NCI-H2171 (cell line): Measurements from ENCODE around the gene ERFL.

Experiments used
- DNase-seq: peaks from one replicate; lab custom pipeline; 2025; lab: John Stamatoyannopoulos, UW

The ERFL gene

DNA sequence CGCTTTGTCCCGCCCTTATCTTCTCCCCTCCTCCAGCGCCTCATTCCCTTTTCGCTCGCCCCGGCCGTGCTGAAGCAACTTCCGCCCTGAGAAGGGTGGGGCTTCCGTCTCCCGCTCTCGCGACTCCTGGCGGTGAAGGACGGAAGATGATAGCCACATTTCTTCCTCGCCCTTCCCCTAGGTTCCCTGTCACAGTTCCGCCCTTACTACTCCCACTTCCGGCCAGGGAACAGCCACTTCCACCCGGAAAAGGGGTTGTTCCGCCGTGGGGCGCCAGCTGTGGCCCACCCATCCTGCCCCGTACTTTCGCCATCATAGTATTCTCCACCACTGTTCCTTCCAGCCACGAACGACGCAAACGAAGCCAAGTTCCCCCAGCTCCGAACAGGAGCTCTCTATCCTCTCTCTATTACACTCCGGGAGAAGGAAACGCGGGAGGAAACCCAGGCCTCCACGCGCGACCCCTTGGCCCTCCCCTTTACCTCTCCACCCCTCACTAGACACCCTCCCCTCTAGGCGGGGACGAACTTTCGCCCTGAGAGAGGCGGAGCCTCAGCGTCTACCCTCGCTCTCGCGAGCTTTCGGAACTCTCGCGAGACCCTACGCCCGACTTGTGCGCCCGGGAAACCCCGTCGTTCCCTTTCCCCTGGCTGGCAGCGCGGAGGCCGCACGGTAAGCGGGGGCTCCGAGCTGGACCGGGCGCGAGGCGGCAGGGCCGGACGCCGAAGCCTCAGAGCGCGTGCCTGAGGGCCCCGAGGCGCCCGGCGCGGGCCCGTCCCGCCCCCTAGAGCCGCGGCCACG lies 68.4 kb downstream of the ERFL start, which contains the start of gene RPS19:
Gene RPS19, plus strand, starts transcription at position 638 of the 801 bp plus-strand sequence. CDS start 520 bp downstream, outside the sequence.
- DNase-seq: peak; percentile 96

- no peak for DNase-seq
Measured at GRCh38 chr19:41859213-41859617, 69.0 kb downstream of the ERFL start.
